CD14-positive monocyte (primary cell): ENCODE measurements around the gene OR5I1. TPM values are rescaled to one million over a fixed set of nuclear protein-coding genes. Genes with fewer than 3 reads are reported as not detected.

Source experiments
- DNase-seq, 3 donors: peaks; one replicate each; pipeline ENCODE4 v3.0.0-alpha.2; 2011 to 2022
- H2AFZ ChIP-seq: 2 replicates; pipeline ENCODE4 v1.6.0; 2012; ENCODE audit warnings: mild to moderate bottlenecking, low read depth, low read length, inconsistent platforms; ENCODE audit not compliant: insufficient read depth, poor library complexity, severe bottlenecking
- H3K27ac ChIP-seq, 2 donors: 1 replicate in 1 of 2; 2 replicates in 1 of 2; pipeline ENCODE4 v1.5.1; 2012 to 2013; ENCODE audit warnings: low read length in 2 of 2, control low read depth in 1 of 2, inconsistent platforms in 1 of 2, low read depth in 1 of 2, mild to moderate bottlenecking in 1 of 2
- H3K27me3 ChIP-seq, 2 donors: one replicate each; pipeline versions ENCODE4 v1.6.0 to v1.6.1; 2011 to 2013; ENCODE audit warnings: low read length in 2 of 2; ENCODE audit not compliant: control insufficient read depth in 2 of 2, insufficient read depth in 2 of 2
- H3K36me3 ChIP-seq, 2 donors: replicated peaks in 1 of 2; 1 replicate in 1 of 2; 2 replicates in 1 of 2; pipeline versions ENCODE4 v1.5.1 to v1.6.1; 2012 to 2013; ENCODE audit warnings: low read length in 2 of 2, control low read depth in 1 of 2, inconsistent platforms in 1 of 2, mild to moderate bottlenecking in 1 of 2; ENCODE audit not compliant: insufficient read depth in 2 of 2, control insufficient read depth in 1 of 2
- H3K4me1 ChIP-seq, 2 donors: 1 replicate in 1 of 2; 2 replicates in 1 of 2; pipeline versions ENCODE4 v1.5.1 to v1.6.1; 2012 to 2013; ENCODE audit warnings: low read length in 2 of 2, control low read depth in 1 of 2, inconsistent platforms in 1 of 2, mild to moderate bottlenecking in 1 of 2, moderate library complexity in 1 of 2; ENCODE audit not compliant: insufficient read depth in 2 of 2, control insufficient read depth in 1 of 2
- H3K4me2 ChIP-seq: replicated peaks from 2 replicates; pipeline ENCODE3; 2012; ENCODE audit warnings: low read length, moderate library complexity, mild to moderate bottlenecking; ENCODE audit not compliant: poor library complexity, severe bottlenecking; ENCODE audit errors: extremely low read depth
- H3K4me3 ChIP-seq, 3 experiments: fragments of 200-600 bp in 1 of 3; sonication (generic) in 1 of 3; replicated peaks in 1 of 3; 1 replicate in 2 of 3; 2 replicates in 1 of 3; pipeline ENCODE4 v1.5.1; 2011 to 2013; ENCODE audit warnings: low read length in 3 of 3, mild to moderate bottlenecking in 3 of 3, control low read depth in 2 of 3, low read depth in 2 of 3, inconsistent platforms in 1 of 3, moderate library complexity in 1 of 3
- H3K79me2 ChIP-seq: 2 replicates; pipeline ENCODE4 v1.6.0; 2012; ENCODE audit warnings: mild to moderate bottlenecking, control low read depth, inconsistent platforms, low read length, moderate library complexity; ENCODE audit not compliant: insufficient read depth
- H3K9ac ChIP-seq: 2 replicates; pipeline ENCODE4 v1.6.0; 2017; ENCODE audit warnings: low read length, mild to moderate bottlenecking; ENCODE audit not compliant: insufficient read depth, poor library complexity, severe bottlenecking
- H3K9me3 ChIP-seq, 2 donors: replicated peaks in 1 of 2; 1 replicate in 1 of 2; 2 replicates in 1 of 2; pipeline versions ENCODE4 v1.5.1 to v1.6.1; 2012 to 2013; ENCODE audit warnings: low read length in 2 of 2, control low read depth in 1 of 2; ENCODE audit not compliant: control insufficient read depth in 1 of 2, insufficient read depth in 1 of 2
- H4K20me1 ChIP-seq: 2 replicates; pipeline ENCODE4 v1.6.0; 2012; ENCODE audit warnings: mild to moderate bottlenecking, low read length, control low read depth, moderate library complexity; ENCODE audit not compliant: insufficient read depth
- H3K27ac Mint-ChIP-seq, 7 donors: one replicate each; pipeline ENCODE4 v1.8.0; 2020; ENCODE audit warnings: mild to moderate bottlenecking in 7 of 7, mixed read lengths in 7 of 7, moderate library complexity in 6 of 7, inconsistent platforms in 2 of 7
- H3K27me3 Mint-ChIP-seq, 3 donors: one replicate each; pipeline ENCODE4 v1.8.0; 2021 to 2022; ENCODE audit warnings: low read depth in 3 of 3, mild to moderate bottlenecking in 3 of 3, mixed read lengths in 3 of 3, moderate library complexity in 3 of 3, inconsistent platforms in 1 of 3
- H3K36me3 Mint-ChIP-seq, 2 donors: one replicate each; pipeline ENCODE4 v1.8.0; 2020; ENCODE audit warnings: mixed read lengths in 2 of 2, inconsistent platforms in 1 of 2, mild to moderate bottlenecking in 1 of 2
- H3K4me1 Mint-ChIP-seq: one replicate; pipeline ENCODE4 v1.8.0; 2020; ENCODE audit warnings: mild to moderate bottlenecking, mixed read lengths
- H3K4me3 Mint-ChIP-seq, 2 donors: one replicate each; pipeline ENCODE4 v1.8.0; 2020; ENCODE audit warnings: mild to moderate bottlenecking in 2 of 2, mixed read lengths in 2 of 2, moderate library complexity in 1 of 2
- H3K9me3 Mint-ChIP-seq, 7 donors: one replicate each; pipeline ENCODE4 v1.8.0; 2020 to 2022; ENCODE audit warnings: mixed read lengths in 7 of 7, mild to moderate bottlenecking in 6 of 7, moderate library complexity in 6 of 7, inconsistent platforms in 2 of 7
- CTCF ChIP-seq: fragments of 200-600 bp; IDR thresholded peaks from one replicate; pipeline ENCODE4 v1.8.0; 2022; ENCODE audit warnings: antibody characterized with exemption, mild to moderate bottlenecking
- WGBS: methylation state at CpG from one replicate; pipeline ENCODE4 v1.1.5; 2013; ENCODE audit warnings: missing lambda C conversion rate; ENCODE audit not compliant: insufficient coverage; 5-methylcytosine and 5-hydroxymethylcytosine counted together
- intact Hi-C, 2 donors: fragments of 100-400 bp; cut with micrococcal nuclease; formaldehyde crosslinking; loops; one replicate each; pipeline versions ENCODE4 v1.15.0 to v1.15.1; 2023
- polyA plus RNA-seq, 3 donors: library from polyadenylated mRNA; depleted of rRNA in 1 of 3; unstranded in 2 of 3; stranded (reverse) in 1 of 3; fragments of 300-500 nt in 2 of 3; fragments of >200 nt in 1 of 3; fragmentation: Illumina TruSeq in 2 of 3; gene quantifications; 1 replicate in 2 of 3; 2 replicates in 1 of 3; pipeline ENCODE4 v1.2.3, GENCODE V29; 2012 to 2021

Gene OR5I1
- polyA plus RNA-seq, 3 donors, result not detected

- intact Hi-C loops, result no loop called here
- no peak for DNase-seq
- H3K27ac Mint-ChIP-seq, result no peak overlapping the region
- Histone ChIP-seq H3K79me2 (no peaks in the 10 kb centered on the region), H3K4me1 (no peaks in the 10 kb centered on the region), H3K9me3 (peaks cover 7 to 10% of the 10 kb centered on the region in 2 donors), H3K27ac (no peak overlapping the region), H3K4me3 (no peak overlapping the region), H3K27me3 (no peaks in the 10 kb centered on the region), H3K9ac (no peak overlapping the region), H3K36me3 (no peaks in the 10 kb centered on the region), H2AFZ (no peak overlapping the region), H3K4me2 (no peak overlapping the region), H4K20me1 (no peaks in the 10 kb centered on the region)
- no peaks in the 10 kb centered on the region for H3K4me1 Mint-ChIP-seq
- 40% methylated on average over 1 of the region's 2 CpGs for WGBS
- H3K27me3 Mint-ChIP-seq, result no peaks in the 10 kb centered on the region
- H3K4me3 Mint-ChIP-seq, result no peak overlapping the region
- peaks cover 0 to 4% (median 1%) of the 10 kb centered on the region in 7 donors for H3K9me3 Mint-ChIP-seq
- no peak for TF ChIP-seq CTCF
- H3K36me3 Mint-ChIP-seq, result no peaks in the 10 kb centered on the region
Observed at GRCh38 chr11:55966391-55966790, 30.2 kb upstream of the OR5I1 start.

GRCh38 chr11:55956521-55956920 lies 20.3 kb upstream of the OR5I1 start:
- no peak overlapping the region for H3K27ac Mint-ChIP-seq
- Histone ChIP-seq H3K36me3 (no peaks in the 10 kb centered on the region), H3K4me3 (no peak overlapping the region), H3K79me2 (no peaks in the 10 kb centered on the region), H4K20me1 (no peaks in the 10 kb centered on the region), H3K4me1 (no peaks in the 10 kb centered on the region), H2AFZ (no peak overlapping the region), H3K9me3 (no peaks in the 10 kb centered on the region), H3K27ac (no peak overlapping the region), H3K4me2 (no peak overlapping the region), H3K27me3 (no peaks in the 10 kb centered on the region), H3K9ac (no peak overlapping the region)
- peaks cover 0 to 3% (median 0%) of the 10 kb centered on the region in 7 donors for H3K9me3 Mint-ChIP-seq
- no peak for DNase-seq
- no peak overlapping the region for H3K4me3 Mint-ChIP-seq
- no peaks in the 10 kb centered on the region for H3K36me3 Mint-ChIP-seq
- no peaks in the 10 kb centered on the region for H3K4me1 Mint-ChIP-seq
- TF ChIP-seq CTCF, result no peak
- intact Hi-C loops, result no loop called here
- H3K27me3 Mint-ChIP-seq, result no peaks in the 10 kb centered on the region
- WGBS, result no CpG with 5 or more reads among the region's 4 CpGs
